Measurements from ENCODE around the gene DNM3.

The DNM3 gene

DNA sequence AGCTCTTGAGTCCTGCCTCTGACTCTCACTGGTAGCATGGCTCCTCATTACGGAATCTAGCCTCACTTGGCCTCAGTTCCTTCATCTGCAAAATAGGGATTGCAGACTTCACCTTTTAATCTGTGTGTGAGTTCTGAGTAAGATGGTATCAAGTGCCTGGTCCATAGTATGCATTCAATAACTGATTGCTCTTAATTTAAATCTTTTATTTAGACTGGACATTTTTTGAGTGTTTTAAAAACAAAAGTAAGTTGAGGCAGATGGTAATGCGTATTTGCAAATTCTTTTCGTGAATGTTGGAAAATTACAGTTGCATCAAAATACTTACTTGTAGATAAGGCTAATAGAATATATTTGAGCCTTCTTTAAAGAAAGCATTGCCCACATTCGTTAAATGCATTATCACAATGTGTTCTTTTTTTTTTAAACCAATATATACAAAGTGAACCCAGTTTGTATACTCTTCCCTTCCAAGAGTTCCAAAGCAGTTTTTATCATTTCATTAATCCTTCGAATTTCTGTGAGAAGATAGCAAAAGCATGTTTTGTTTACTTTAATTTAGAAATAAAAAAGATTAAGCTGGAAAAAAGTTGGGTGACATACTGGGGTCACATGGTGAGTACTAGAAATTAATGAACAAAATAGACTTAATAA lies 8.1 kb downstream of the DNM3 start:
- in situ Hi-C loops (cut with MboI; ENCODE audit: low pct_unique_long_range_greater_than_20kb, low sequenced_read_pairs, unreplicated experiment), result no loop called here
- TF ChIP-seq, protein P1, sequence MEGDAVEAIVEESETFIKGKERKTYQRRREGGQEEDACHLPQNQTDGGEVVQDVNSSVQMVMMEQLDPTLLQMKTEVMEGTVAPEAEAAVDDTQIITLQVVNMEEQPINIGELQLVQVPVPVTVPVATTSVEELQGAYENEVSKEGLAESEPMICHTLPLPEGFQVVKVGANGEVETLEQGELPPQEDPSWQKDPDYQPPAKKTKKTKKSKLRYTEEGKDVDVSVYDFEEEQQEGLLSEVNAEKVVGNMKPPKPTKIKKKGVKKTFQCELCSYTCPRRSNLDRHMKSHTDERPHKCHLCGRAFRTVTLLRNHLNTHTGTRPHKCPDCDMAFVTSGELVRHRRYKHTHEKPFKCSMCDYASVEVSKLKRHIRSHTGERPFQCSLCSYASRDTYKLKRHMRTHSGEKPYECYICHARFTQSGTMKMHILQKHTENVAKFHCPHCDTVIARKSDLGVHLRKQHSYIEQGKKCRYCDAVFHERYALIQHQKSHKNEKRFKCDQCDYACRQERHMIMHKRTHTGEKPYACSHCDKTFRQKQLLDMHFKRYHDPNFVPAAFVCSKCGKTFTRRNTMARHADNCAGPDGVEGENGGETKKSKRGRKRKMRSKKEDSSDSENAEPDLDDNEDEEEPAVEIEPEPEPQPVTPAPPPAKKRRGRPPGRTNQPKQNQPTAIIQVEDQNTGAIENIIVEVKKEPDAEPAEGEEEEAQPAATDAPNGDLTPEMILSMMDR (IDR thresholded peaks at IDR 0.05; ENCODE audit: extremely low read depth, insufficient read depth, missing control alignments), result no peak
- no peak for DNase-seq (ENCODE audit: low spot score)

DNA sequence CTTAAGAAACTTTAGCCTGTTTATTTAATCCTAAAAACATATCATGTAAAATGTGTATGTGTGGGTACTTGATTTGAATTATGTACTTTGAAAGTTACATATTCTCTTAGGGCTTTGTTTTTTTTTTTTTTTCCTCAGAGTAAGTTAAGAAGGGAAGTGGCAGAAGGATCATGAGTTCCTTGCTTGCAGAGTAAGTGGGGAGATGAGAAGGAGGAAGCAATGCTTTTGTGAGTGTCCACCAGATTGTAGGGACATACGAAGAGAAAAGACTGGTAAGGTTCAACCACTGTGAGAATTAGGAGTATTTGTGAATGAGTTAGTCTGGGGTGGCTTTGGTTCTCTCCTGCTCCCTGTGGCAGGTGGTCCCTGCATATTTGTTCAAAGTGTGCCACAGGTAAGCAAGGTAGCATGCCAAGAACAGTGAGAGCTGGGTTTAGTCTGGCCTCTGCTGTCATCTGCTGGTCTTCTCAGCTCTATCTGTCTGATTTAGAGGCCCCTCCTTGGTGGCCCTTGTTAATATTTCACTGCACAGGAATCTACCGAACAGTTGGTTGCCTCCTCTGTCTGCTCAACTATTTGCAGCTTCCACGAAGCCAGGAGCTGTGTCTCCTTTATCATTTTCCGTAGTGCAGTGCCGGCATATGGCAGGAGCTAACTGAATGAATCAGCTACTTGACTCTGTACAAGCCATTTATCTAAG lies 9.5 kb downstream of the DNM3 start:
- in situ Hi-C loops (cut with MboI; ENCODE audit: low pct_unique_long_range_greater_than_20kb, low sequenced_read_pairs, unreplicated experiment), result no loop called here
- TF ChIP-seq, protein P1 (IDR thresholded peaks at IDR 0.05; ENCODE audit: extremely low read depth, insufficient read depth, missing control alignments), result no peak
- DNase-seq (ENCODE audit: low spot score), result no peak

DNA sequence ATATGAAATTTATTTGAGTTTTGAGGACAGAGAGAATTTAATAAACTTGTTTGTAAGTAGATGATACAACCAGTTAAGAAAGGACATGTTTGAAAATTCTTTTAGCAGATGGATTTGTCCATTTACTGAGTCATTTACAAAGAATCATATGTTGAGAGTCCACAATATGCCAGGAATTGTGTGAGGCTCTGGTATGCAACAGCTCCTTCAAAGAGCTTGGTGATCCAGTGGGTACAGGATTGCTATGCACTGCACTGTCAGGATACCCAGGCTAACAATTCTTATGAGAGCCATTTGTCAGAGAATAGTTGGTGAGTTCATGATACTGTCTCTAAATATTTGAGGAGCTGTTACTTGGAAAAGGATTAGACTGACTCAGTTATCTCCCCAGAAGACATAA lies 11.0 kb downstream of the DNM3 start:
- TF ChIP-seq, protein P1 (IDR thresholded peaks at IDR 0.05; ENCODE audit: extremely low read depth, insufficient read depth, missing control alignments), result no peak
- DNase-seq (ENCODE audit: low spot score), result no peak
- in situ Hi-C loops (cut with MboI; ENCODE audit: low pct_unique_long_range_greater_than_20kb, low sequenced_read_pairs, unreplicated experiment), result no loop called here

DNA sequence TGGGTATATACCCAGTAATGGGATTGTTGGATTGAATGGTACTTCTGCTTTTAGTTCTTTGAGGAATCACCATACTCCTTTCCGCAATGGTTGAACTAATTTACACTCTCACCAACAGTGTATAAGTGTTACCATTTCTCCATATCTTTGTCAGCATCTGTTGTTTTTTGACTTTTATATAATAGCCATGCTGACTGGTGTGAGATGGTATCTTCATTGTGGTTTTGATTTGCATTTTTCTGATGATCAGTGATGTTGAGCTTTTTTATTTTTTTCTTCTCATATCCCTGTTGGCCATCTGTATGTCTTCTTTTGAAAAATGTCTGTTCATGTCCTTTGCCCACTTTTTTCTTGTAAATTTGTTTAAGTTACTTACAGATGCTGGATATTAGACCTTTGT lies 14.1 kb downstream of the DNM3 start:
- in situ Hi-C loops (cut with MboI; ENCODE audit: low pct_unique_long_range_greater_than_20kb, low sequenced_read_pairs, unreplicated experiment), result no loop called here
- TF ChIP-seq, protein P1 (IDR thresholded peaks at IDR 0.05; ENCODE audit: extremely low read depth, insufficient read depth, missing control alignments), result no peak
- no peak for DNase-seq (ENCODE audit: low spot score)

DNA sequence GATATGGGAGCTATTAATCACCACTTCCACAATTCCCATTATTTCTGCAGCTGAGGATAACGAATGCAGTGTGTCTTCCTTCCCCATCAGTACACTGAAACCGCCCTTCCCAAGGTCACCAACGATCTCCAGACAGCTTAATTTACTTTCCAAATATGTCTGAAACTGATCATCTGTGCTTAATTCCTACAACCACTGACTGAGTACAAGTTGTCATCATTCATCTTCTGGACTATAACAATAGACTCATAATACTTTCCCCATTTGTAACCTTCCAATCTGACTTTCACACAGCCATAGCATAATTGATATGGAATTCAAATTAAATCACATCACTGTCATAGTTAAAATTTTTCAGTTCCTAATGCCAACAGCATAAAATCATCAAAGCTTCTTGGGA lies 17.4 kb downstream of the DNM3 start:
- TF ChIP-seq, protein P1 (IDR thresholded peaks at IDR 0.05; ENCODE audit: extremely low read depth, insufficient read depth, missing control alignments), result no peak
- no peak for DNase-seq (ENCODE audit: low spot score)
- in situ Hi-C loops (cut with MboI; ENCODE audit: low pct_unique_long_range_greater_than_20kb, low sequenced_read_pairs, unreplicated experiment), result no loop called here

DNA sequence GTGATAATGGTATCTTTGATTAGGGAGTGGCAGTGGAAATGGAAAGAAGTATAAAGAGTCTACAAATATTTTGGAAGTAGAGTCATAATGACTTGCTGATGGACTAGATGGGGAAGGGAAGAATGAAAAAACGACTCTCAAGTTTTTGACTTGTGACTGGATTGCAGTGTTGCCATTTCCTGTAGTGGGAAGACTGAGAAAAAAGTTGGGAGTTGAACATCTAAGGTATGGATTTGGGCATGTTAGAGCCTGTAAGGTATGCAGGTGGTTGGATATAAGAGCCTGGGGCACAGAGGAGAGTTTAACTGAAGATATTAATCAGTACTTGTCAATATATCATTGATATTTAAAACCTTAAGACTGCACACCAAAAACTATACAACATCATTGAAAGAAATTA lies 19.4 kb downstream of the DNM3 start:
- no peak for DNase-seq (ENCODE audit: low spot score)
- in situ Hi-C loops (cut with MboI; ENCODE audit: low pct_unique_long_range_greater_than_20kb, low sequenced_read_pairs, unreplicated experiment), result no loop called here
- TF ChIP-seq, protein P1 (IDR thresholded peaks at IDR 0.05; ENCODE audit: extremely low read depth, insufficient read depth, missing control alignments), result no peak

All from GM13977 (cell line).